GM19438 (cell line): Measurements from ENCODE around the gene CLEC18B.
"Not testable (repeated sequence)": the region's sequence is repeated elsewhere in the genome, so short reads cannot be mapped to it uniquely, and the experiment has no call there.

Experiments
- ATAC-seq: cut with Tn5 transposase; IDR thresholded peaks from one replicate; pipeline ENCODE4 v1.9.1; 2021; ENCODE audit warnings: low read depth; ENCODE audit not compliant: unreplicated experiment

The CLEC18B gene

DNA sequence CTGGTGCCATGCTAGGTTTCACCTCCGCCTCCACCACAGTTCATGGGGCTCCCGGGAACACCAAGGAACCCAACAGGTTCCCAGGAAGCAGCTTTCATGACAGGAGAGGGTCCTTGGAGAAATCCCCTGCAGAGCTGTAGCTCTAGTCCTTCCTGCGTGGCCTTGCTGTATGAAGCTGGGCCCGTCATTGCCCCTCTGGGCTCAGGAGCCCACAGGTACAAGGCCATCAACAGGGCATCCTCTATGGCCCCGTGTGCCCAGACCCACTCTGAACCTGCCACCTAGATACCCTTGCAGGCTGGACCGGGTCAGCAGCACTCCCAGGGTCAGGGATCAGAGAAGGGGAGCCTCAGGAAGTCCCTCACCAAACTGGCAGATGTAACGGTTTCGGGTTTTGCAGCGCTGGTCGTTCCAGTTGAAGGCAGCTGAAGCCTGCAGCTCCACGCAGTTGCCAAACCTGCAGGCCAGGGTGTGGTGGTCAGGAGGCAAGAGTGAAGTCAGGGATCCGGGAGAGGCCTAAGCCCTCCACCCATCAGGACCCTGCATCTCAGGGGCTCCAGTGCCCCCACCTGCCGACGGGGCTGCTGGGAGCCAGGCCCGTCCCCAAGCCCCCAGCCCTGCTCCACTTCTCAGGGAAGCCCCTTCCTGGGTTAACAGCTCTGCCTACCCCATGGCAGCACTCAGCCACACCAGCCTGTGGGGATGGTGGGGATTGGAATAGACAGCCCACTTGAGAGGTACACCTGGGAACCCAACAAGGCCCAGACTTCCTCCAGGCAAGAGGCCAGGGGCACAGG lies 11.9 kb downstream of the CLEC18B start:
- ATAC-seq = not testable (repeated sequence)

DNA sequence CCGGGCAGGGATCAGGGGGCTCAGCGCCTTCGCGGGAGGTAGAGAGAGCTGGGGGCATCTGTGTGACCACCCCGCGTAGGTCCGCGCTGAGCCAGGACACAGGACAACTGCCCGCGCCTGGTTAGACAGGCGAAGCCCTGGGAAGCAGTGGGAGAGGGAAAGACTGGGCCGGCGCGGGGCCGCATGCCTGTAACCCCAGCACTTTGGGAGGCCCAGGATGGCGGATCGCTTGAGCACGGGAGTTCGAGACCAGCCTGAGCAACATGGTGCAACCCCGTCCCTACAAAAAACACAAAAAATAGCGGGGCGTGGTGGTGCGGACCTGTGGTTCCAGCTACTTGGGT lies 13.9 kb downstream of the CLEC18B start:
- ATAC-seq = not testable (repeated sequence)

DNA sequence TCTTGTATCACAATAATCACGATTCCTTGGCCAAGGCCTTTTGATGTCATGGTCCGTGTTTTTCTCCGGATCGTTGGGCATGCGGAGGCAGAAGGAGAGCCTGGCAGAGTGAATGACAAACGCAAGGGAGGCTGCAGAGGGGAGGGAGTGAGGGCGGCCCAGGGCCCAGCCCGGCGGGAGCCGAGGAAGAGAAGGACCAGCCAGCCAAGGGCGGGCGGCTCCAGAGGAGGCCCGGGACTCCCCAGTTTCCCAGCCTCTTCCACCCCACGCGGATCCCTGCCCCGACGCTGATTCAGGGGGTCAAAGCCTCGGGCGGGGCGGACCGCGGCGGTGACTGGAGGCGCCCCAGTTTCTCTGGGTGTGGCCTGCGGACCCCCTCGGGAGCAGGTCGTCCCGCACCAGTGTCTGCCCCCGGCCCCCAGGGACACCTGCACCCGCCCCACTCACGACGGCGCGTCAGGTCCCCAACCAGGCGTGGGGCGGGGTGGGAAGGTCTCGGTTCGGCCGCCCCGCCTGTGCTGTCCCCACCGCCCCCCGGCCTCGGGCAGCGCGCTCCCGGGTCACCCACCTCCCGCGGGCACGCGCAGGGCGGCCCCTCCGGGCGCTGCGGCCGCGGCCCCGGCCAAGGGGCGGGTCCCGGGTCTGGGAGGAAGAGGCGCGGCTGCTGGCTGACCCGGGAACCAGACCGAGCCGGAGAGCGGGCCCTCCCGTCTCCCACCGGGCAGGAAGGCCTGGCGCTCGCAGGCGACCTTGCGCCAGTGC lies 14.5 kb downstream of the CLEC18B start:
- peak; percentile 57 for ATAC-seq

DNA sequence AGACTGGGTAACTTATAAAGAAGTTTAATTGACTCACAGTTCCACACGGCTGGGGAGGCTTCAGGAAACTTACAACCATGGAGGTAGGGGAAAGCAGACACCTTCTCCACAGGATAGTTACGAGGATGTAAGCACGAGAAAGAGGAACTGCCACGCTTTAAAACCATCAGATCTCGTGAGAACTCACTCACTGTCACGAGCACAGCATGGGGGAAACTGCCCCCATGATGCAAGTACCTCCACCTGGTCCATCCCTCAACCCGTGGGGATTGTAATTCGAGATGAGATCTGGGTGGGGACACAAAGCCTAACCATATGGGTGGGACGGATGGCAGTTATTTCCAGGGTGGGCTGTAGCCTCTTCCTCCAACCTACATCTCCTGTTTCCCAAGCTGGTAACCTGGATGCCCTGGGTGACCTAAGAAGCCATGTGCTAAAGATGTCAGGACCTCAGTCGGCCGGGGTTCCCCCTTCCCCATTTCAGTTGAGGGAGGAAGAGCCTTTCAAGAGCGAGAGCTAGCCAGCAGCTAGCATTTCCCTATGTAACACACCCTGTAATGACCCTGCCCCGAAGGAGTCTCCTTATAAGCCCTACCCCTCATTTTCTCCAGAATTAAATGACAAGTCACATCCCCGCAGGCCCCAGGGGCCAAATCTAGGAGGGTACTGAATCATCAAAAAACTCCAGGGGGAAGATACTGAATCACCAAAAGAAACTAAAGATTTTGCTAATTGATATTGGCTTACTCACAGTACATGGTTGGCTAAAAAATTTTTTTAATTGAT lies 16.9 kb downstream of the CLEC18B start:
- not testable (repeated sequence) for ATAC-seq

DNA sequence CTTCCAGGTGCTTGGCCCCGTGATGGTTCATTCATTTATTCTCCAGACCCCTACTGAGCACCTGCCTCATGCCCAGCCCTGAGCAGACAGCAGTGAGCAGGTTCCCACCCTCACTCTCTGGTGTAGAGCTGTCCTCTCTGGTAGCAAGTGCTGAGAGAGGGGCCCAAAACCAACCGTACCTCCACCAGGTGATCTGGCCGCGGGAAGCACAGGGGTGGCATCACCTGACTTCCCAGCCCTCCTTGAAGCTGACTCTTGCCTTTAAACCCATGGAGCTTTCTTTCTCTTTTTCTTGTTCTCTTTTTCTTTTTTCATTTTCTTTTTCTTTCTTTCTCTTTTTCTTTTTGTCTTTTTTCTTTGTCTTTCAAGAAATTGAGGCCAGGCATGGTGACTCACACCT lies 21.0 kb downstream of the CLEC18B start:
- ATAC-seq = not testable (repeated sequence)

DNA sequence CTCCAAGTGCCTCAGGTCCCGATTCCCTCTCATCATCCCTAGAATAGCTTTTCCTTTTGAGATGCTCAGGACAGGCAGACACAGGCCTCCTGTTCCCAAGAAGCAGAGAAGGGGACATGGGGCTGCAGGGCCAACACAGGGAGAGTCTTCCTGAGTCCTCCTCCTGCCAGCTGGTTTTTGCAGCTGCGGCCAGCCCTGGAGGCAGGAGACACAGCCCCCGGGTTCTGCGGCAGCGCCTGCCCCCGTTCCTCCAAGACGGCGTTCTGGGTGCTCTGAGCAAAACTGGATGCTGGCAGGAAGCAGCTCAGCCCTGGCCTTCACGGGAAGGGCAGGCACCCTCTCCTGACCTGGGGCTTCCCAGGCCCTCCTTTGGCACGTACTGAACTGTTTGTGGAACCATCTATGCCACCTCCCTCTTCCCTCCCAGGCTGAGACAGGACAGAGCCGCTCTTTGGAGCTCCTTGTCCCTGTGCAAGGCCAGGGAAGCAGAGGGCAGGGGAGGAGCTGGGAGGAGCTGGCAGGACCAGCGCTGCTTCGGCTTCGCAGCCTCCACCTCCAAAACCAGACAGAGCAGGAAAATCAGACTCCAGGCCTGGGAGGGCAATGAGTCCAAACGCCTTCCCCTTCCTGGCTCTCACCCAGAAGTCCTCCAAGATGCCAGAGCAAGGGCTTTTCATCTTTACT lies 22.9 kb downstream of the CLEC18B start:
- ATAC-seq = not testable (repeated sequence)

DNA sequence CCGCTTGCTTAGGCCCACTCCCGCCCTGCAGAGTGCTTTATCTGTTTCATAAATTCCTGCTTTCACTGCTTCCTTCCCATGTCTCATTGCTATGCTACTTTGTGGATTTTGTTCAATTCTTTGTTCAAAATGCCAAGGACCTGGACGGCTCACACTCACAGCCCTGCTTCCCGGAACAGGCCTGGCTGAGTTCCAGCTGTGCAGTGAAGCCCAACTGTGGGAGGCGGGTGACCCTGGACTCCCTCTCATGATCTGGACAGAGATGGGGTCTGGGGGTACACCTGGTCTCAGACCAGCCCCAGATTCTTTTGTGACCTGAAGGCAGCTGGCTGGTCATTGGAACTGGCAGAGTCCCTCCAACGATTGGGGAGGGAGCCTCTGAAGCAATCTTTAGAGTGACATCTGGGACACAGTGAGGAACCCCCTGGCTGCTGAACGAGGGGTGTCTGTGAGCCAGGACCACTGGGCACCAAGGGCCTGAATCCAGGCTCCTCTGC lies 24.7 kb downstream of the CLEC18B start:
- not testable (repeated sequence) for ATAC-seq

DNA sequence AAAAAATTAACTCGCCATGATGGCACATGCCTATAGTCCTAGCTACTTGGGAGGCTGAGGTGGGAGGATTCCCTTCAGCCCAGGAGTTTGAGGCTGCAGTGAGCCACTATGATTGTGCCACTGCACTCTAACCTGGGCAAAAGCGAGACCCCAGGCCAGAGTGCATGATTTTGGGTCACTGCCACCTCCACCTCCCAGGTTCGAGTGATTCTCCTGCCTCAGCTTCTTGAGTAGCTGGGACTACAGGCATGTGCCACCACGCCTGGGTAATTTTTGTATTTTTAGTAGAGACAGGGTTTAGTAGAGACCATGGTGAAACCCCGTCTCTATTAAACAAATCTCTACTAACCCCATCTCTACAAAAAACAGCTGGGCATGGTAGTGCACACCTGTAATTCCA lies 26.7 kb downstream of the CLEC18B start:
- ATAC-seq = not testable (repeated sequence)

DNA sequence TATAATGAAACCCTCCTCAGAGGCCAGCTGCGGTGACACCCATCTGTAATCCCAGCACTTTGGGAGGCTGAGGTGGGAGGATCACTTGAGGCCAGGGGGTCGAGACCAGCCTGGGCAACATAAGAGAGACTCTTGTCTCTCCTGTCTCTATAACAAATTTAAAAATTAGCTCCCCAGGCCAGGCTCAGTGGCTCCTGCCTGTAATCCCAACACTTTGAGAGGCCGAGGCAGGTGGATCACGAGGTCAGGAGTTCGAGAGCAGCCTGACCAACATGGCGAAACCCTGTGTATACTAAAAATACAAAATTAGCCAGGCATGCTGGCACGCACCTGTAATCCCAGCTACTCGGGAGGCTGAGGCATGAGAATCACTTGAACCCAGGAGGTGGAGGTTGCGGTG lies 27.1 kb downstream of the CLEC18B start:
- not testable (repeated sequence) for ATAC-seq

DNA sequence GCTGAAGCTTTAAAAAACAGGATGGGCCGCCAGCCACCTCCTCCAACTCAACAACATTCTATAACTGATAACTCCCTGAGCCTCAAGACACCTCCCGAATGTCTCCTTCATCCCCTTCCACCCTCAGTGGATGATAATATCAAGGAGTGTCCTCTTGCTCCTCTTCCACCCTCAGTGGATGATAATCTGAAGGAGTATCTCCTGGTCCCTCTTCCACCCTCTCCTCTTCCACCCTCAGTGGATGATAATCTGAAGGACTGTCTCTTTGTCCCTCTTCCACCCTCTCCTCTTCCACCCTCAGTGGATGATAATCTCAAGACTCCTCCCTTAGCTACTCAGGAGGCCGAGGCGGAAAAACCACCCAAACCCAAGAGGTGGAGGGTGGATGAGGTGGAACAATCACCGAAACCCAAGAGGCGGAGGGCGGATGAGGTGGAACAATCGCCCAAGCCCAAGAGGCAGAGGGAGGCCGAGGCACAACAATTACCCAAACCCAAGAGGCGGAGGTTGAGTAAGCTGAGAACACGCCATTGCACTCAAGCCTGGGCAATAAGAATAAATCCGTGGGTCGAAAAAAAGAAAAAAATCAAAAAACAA lies 29.7 kb downstream of the CLEC18B start:
- not testable (repeated sequence) for ATAC-seq

DNA sequence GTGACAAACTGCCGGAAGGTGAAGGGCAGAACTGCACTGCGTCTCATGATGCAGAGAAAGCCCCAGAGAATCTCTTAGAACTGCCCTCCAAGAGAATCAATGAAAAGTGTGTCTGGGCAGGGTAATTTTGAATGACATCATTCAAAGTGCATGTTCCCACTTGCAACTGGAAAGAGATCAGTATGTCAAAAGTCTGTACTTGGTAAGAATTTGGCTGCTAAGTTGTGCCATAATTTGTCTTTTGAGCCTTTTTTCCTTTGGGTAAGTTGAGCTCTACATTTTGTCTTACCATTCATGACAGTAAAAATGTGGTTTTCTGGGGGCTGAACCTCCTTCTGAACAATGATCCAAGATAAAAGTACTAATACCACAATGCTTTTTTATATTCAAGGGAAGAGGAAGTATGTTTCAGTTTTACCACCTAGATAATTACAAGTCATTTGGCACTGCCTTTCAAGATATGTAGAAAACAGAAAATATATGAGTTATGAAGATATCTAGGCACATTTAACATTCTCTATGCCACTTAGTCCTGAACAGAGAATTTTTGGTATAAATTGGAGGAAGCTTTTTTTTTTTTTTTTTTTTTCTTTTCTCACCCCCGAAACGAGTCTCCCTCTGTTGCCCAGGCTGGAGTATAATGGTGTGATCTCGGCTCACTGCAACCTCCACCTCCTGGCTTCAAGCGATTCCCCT lies 38.8 kb downstream of the CLEC18B start:
- not testable (repeated sequence) for ATAC-seq

DNA sequence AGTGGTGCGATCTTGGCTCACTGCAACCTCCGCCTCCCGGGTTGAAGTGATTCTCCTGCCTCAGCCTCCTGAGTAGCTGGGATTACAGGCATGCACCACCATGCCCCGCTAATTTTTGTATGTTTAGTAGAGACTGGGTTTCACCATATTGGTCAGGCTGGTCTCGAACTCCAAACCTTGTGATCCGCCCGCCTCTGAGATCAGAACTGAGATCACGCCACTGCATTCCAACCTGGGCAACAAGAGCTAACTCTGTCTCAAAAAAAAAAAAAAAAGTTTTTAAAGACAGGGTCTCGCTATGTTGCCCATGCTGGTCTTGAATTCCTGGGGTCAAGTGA lies 47.5 kb downstream of the CLEC18B start:
- ATAC-seq = not testable (repeated sequence)

DNA sequence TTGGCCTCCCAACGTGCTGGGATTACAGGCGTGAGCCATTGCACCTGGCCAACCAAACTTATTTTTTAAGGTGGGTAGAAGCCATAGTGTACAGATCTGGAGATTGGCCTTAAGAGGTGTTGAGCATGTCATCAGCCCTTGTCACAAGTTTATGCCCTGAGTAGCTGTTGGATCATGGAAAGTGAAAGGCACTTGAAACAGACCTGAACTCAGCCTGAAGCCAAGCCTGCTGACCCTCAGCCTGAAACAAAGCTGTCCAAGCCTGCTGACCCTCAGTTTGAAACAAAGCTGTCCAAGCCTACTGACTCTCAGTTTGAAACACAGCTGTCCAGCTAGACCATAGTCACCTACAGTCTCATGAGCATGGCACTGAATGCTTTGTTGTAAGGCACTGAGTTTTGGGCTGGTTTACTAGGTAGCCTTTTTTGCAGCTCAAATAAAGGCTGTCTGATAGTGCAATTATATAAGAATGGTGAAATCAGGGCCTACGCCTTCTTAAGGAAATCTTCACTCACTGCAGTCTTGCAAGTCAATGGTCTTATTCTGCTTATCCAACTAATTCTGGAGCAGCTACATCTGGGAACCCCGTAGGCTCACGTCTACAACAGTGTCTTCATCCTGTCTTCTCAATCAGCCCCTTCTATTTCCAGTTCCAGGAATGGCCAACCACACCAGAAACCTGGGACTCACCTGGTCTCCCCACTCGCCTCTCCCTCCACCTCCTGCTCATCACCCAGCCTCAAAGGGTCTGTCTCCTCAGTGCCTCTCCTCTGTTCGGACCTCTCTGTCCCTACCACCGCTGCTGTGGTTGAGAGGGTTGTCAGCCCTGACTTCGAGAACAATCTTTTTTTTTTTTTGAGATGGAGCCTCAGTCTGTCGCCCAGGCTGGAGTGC lies 48.1 kb downstream of the CLEC18B start:
- ATAC-seq = no peak

DNA sequence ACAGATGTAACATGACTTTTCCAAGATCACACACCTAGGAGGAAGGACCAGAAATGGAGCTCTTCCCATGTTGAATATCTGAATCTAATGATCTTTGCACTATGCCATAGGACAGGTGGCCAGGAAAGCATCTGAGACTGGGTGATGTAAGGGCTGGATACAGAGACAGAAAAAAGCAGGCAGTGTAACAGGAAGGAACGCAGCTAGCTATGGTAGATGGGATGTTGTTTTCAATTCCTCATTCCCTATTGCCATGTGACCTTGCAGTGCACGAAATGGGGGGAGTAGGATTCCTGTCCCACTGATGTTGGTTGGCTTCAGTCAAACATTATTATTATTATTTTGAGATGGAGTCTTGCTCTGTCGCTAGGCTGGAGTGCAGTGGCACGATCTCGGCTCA lies 48.9 kb downstream of the CLEC18B start:
- ATAC-seq = no peak

DNA sequence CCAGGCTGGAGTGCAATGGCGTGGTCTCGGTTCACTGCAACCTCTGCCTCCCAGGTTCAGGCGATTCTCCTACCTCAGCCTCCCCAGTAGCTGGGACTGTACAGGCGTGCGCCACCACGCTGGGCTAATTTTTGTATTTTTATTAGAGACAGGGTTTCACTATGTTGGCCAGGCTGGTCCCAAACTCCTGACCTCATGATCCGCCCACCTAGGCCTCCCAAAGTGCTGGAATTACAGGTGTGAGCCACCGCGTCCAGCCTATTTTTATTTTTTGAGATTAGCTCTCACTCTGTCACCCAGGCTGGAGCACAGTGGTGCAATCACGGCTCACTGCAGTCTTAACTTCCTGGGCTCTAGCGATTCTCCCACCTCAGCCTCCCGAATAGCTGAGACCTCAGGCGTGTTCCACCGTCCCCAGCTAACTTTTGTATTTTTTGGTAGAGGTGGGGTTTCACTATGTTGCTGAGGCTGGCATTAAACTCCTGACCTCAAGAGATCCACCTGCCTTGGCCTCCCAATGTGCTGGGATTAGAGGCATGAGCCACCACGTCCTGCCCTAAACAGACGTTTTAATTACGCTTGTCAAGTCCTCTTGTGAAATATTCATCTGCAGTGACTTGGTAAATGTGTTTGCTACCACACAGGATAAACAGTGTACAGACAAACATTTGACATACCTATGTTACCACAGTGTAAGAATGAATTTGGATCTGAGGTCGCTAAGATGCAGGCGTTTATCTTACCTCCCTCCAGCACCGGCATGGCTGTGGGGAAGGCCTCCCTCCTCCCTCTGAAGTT lies 50.7 kb downstream of the CLEC18B start:
- ATAC-seq = not testable (repeated sequence)

DNA sequence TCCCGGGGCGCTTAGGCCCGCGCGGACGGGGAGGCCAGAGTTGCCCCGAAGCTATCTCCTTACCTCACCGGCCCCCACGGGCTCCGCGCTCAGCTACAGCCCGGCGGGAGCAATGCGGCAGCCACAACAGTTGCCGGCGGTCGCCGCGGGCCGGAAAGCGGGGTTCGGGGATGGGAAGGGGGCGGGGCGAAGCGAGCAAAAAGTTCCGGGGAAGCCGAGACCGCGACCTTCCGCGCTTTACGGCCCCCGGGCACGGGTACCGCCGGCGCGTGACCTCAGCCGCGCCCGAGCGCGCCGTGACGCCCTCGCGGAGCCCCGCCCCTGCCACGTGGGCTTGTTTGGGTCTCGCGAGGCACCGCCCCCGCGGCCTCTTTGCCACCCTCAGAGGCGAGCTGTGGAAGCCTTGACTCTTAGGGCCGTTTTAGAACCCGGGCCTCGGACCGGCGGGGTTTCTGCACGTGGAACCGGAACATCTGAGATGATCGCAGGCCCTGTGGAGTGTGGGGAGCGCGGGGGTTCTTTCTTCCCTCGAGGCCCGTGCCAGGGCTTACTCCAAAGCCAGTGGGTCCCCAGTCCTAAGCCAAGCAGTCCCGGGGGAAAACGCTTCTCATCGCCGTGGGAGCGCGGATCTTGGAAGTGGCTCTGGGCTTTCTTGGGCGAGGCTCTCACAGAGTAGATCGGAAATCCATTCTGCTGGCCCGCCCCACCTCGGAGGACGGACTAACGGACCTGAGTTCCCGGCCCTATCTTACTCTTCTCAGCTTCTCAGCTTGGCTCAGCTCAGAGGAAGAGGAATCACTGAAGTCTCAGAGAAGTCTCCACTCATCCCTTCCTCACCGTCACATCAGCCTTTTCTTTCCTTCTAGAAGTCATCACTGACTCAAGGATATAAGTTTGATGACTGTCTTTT lies 53.0 kb downstream of the CLEC18B start:
- peak; percentile 96 for ATAC-seq
